HK-2 (cell line): ENCODE measurements around the gene DDX1.

Experiments
- DNase-seq: peaks from one replicate; pipeline ENCODE4 v3.0.0-alpha.2; 2018; ENCODE audit not compliant: unreplicated experiment

The DDX1 gene

GRCh38 chr2:15646661-15647060 lies 55.0 kb downstream of the DDX1 start:
- DNase-seq: no peak

DNA sequence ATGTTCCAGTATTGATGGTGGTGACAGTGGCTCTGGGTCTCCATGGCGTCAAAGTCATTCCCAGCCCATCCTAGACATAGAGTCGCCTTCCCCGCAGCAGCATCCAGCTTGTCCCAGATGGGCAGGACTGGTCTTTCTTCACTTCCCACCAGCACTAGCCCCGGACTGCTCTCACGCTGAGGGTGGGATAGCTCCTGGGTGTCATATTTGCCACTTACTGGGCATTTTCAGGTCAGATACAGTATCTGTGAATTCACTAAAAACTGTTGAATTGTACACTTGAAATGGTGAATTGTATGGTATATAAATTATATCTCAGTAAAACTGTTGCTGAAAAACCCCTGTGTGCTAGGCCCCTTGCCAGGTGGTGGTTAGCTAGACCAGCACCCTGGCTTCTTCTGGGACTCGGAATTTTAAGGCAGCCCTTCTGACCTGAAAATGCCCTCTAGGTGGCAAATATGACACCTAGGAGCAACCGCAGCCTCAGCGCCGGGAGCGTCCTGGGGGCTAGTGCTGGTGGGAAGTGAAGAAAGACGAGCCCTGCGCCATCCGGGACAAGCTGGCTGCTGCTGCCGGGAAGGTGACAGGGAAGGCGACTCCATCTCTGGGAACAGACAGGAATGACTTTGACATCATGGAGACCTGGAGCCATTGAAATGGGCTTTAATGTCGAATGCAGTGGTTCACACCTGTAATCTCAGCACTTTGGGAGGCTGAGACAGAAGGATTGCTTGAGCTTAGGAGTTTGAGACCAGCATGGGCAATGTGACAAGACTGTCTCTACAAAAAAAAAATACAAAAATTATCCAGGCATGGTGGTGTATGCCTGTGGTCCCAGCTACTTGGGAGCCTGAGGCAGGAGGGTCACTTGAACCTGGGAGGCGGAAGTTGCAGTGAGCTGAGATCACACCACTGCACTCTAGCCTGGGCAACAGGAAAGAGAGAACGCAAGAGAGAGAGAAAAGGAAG lies 56.2 kb downstream of the DDX1 start:
- DNase-seq: no peak

DNA sequence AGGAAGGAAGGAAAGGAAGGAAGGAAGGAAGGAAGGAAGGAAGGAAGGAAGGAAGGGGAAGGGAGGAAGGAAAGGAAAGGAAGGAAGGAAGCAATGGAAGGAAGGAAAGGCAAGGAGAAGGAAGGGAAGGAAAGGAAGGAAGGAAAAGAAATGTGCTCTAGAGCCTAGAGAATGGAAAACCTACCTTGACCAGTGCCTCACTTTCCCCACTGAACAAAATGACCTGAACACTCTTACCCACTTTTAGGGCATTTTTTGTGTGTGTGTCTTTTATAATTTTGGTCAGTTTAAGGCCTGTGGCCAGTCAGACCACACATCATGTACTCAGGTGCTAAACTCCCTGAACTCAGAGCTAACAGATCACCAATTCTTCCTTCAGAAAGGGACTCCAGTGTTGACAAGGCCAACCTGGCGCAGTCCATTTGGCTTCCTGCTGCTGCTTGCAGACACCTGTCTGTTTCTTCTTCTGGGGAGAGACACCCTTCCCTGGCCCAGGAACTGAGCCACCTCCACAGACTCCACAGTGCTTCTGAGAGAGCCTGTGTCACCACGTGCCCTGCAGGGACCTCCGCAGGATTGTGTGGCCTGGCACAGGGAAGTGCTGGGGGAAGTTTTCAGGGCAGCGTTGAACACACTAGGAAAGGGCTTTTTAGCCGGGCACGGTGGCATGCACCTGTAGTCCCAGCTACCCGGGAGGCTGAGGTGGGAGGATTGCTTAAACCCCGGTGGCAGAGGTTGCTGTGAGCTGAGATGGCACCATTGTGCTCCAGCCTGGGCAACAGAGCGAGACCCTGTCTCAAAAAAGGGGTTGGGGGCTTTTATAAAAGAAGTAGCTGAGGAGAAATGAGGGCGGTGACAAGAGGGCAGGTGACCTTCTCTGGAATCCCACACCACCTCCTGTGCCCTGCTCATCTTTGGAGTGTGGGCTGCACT lies 57.2 kb downstream of the DDX1 start:
- DNase-seq: no peak

DNA sequence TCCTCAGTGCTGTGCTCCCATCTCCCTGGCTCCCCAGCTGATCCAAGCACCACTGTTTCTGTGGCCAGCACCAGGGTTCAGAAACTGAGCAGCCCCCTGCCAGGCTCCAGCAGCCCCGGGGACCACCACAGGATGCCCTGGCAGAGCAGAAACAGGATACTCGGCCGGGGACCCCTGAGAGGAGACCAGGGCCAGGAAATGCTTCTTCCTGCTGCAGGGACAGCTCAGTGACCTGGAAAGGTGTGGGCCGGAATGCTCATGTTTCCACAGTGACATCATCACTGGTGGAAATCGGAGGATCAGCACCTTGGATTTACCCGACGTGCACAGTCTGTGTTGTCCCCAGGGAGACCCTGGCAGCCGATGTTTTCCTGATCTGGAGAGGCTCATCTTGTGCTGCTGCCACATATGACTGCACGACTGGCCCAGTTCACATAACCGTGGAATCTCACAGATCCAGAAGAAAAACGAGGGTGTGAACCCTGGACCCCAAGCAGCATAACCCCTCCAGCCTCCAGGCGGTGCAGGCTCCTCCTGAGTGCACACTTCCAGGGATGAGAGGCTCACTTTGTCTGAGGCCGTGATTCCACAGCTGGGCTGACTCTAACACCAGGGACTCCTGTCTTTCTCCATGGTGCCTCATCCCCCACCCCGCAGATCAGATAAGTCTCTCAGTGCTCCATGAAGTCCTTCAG lies 58.0 kb downstream of the DDX1 start:
- DNase-seq: no peak

DNA sequence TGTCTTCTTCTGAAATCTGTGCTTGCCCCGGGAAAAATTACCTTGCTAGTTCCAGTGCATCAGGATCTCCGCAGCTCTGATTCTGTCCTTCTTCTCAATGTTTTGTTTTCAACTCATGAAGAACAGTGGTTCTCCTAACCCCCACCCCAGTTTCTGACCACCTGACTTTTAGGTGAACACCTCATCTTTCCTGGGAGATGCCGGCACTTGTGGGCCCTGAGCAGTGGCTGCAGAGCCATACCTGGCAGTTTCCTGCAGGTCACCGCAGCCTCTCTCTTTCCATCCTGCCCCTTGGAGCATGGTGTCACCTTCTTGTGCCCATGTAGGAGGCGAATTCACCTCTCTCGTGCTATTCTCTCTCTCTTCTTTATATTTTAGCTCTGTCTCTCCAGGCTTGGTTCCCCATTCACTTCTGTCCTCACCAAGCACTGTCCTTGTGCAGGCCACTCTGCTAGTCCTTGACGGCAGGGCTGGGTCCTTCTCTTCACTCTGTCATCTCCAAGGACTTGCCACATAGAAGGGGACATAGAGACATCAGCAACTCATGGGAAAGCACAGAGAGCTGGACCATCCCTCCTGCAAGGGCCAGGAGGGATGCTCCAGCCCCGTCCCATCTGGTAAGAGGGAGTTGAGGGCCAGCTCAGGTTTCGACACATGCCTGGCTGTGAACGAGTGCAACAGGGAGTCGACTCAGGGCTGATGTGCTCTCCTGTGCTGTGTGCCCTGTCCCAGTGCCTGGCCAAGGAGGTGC lies 59.1 kb downstream of the DDX1 start:
- DNase-seq: no peak

DNA sequence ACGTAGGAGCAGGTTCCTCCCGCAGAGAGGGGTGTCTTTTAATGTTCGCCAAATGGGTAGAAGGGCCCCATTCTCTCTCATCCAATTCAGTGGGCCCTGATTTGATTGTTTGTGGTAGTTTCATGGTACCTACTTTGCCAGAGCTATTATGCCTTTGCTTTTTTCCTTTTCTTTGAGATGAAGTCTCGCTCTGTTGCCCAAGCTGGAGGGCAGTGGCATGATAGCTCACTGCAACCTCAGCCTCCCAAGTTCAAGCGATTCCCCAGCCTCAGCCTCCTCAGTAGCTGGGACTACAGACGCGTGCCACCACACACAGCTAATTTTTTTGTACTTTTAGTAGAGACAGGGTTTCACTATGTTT lies 59.7 kb downstream of the DDX1 start:
- DNase-seq: no peak

- DNase-seq: no peak
Observed at GRCh38 chr2:15652252-15652651, 60.6 kb downstream of the DDX1 start.

- DNase-seq: no peak
Observed at GRCh38 chr2:15652801-15653200, 61.1 kb downstream of the DDX1 start.

DNA sequence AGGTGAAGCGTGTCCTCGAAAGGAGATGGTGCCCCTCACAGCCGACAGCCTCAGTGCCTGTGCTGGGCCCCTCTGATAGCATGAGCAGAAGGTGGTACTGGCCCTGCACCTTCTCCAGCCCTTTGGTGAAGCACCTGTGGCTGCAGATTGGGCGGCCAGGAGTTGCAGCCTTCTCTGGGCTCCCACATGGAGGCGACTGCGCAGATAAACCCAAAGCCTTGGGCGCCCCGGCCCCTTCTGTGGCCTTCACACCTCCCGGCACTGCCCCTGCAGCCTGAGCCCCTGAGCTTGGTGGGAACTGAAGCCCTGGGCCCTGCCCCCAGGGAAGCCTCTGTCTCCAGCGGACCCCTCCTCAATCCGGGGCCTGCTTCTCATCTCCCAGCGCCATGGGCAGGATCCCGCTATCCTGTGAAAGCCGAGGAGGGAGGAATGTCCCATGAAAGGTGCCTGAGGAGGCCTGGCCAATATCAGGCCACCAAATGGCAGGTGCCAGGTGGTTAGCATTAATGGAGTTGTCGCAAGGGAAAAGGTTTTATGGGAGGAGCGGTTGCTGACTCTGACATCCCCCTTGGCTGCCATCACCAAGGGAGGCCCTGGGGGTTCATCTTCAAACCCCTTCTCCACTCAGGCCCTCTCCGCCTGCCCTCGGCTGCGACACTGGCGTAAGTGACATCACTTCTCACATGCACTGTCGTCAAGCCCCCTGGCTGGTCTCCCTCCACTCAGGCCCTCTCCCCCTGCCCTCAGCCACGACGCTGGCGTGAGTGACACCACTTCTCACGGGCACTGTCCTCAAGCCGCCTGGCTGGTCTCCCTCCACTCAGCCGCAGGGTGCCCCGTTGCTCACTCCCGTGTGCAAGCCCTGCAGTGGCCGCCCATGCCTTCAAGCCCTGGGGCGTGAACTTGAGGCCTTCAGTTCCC lies 62.4 kb downstream of the DDX1 start:
- DNase-seq: no peak

GRCh38 chr2:15654727-15655073 lies 63.0 kb downstream of the DDX1 start:
- no peak for DNase-seq

DNA sequence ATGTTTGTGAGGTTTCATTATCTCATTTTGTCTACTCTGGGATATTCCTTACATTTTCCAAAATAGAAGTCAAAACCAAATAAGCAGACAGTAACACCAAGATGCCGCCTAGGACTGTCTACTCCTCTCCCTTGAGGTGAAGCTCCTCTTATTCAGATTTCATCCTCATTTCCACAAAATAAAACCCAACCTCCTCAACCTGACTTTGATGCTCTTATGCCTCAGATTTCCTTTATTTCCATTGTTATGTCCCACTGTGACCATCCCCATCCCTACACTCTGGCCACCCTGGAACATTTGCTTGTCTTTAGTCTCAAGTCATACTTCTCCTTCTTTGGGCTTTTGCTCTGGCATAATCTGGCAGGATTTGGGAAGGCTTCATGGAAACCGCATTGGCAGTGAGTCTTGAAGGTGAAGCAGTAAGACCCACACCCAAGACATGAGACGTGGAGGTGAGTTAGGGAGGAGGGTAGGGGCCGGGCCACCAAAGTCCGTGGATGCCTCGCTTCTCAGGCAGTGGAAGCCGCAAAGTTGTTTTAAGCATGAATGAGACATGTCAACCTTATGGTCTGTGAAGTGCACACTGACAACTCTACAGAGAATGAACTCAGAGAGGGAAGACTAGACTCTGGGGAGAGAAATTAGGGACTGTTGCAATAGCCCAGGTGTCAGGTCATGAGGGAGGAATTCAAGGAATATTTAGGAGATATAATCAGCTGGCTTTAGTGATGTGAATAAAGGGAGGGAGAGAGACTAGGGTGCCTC lies 63.6 kb downstream of the DDX1 start:
- no peak for DNase-seq

DNA sequence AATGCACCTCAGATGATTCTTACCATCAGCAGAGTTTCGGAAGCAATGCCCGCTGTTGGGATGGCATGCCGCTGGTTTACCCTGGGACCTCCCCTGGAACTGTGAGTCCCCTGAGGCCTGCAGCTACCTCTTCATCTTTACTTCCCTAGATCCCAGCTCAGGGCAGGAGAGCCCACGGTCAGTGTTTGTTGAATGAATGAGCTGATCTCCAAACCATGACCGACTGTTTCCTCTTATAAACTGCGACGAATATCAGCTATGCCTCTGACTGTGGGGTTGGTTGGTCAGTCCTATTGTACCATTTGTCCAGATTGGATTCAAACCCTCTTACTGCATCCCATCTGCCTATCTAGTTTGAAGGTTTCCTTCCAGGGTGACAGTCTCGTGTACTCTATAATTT lies 64.4 kb downstream of the DDX1 start:
- no peak for DNase-seq

GRCh38 chr2:15657759-15658158 lies 66.1 kb downstream of the DDX1 start:
- no peak for DNase-seq

DNA sequence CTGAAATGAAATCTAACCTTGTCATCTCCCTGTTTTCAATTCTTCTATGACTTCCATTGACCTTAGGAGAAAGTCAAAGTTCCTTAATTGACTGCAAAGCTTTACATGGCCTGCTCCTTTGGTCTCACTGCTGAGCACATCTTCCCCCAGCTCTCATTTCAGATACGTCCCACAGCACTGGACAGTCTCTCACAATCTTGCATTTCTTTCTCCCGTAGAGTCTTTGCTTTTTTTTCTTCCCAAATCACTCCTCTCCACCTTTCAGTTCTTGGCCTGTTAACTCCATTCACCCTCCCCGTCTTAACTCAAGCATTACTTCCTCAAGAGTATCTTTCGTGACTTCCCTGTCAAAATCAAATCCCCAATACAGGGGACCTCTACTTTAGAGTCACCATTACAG lies 67.2 kb downstream of the DDX1 start:
- DNase-seq: no peak

DNA sequence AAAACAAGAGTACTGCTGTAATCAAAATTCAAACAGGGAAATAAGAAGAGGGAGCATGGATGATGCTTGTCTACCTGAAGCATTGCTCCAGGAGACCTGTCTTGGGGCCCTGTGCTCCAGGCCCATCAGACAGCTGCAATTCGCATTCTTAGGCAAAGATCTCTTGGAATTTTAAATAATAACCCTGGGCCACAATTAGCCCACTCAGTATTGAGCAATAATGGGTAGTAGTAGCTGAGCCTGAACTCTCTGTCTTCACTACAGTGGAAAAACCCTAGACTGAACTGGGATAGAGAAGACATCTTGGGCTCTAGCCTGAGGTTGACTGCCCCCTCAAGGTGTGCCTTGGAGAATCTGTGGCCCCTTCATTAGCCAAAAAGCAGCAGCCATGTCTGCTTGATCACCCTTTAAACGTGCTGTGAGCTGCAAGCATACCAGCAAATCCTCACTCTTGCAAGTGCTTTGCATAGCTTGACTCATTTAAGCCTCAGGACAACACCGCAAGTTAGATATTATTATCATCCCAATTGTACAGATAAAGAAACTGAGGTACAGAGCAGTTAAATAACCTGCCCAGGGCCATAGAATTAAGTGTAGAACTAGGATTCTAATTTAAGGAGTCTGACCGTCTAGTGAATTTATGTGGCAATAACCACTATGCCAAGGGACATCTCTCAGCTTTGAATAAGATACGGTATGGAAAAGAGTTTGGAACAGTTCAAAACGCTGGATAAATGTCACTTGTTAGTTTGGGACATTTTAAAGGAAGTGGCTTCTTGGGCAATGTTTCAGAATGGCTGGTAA lies 69.0 kb downstream of the DDX1 start:
- no peak for DNase-seq

DNA sequence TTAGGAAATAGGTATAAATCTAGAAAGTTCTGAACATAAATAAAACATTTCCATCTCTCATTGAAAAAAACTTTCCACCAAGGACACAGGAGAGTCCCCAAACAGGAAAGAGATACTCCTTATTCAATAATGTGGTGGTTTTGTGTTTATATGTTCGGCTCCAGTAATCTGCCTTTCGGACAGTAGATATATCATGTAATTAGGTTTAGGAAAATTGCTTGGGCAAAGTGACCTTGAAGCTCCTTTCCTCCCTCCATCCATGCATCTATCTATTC lies 69.6 kb downstream of the DDX1 start:
- DNase-seq: no peak

GRCh38 chr2:15662026-15662425 lies 70.4 kb downstream of the DDX1 start:
- no peak for DNase-seq

DNA sequence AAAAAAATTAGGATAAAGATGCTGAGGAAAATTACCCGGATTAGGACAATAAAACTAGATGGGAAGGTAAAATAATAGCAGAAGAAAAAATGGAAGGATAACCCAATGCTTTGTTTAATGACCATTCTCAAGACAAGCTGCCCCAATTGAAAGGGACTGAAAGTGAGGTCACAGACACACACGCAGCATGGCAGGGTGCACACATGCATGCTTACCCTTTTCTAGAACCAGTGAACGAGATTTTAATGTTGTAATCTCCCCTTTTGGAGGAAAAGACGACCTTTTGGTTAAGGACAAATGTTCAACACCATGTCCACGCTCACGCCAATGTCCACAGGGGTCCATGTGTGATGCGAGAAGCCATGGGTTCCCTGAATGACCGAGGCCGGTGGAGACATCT lies 70.9 kb downstream of the DDX1 start:
- no peak for DNase-seq

DNA sequence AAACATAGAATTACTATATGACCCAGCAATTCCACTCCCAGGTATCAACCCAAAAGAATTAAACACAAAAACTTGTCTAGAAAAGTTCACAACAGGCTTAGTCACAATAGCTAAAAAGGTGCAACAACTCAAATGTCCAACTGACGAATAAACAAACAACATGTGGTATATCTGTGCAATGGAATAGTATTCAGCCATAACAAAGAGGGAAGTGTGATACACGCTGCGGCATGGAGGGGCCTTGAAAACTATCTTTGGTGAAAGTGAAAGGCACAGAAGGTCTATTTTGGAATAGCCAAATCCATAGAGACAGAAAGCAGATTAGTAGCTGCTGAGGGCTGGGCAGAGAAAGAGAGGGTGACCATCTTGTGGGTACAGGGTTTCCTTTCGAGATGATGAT lies 72.1 kb downstream of the DDX1 start:
- DNase-seq: no peak
